HepG2 (cell line): ENCODE data around the gene CDKN1A. TPM values are rescaled to one million over a fixed set of nuclear protein-coding genes. Genes with fewer than 3 reads are reported as not detected.
A peak's percentile ranks its signal among the peaks of the same experiment; 100 is the strongest.

Experiments used
- DPF2 ChIP-seq: sonication (generic); formaldehyde crosslinking; IDR thresholded peaks from 2 replicates; pipeline ENCODE4 v1.4.0; 2020; ENCODE audit warnings: mild to moderate bottlenecking, low read depth, missing genetic modification reagents, borderline replicate concordance
- HMG20B ChIP-seq: conservative IDR thresholded peaks from 2 replicates; pipeline ENCODE4 v1.6.1; 2016; ENCODE audit warnings: missing genetic modification reagents, missing compliant biosample characterization
- JUN ChIP-seq: sonication (generic); formaldehyde crosslinking; IDR thresholded peaks from 2 replicates; pipeline ENCODE4 v1.4.0; 2020; ENCODE audit warnings: mild to moderate bottlenecking, missing genetic modification reagents
- MAF1 ChIP-seq: sonication (generic); formaldehyde crosslinking; IDR thresholded peaks from 2 replicates; pipeline ENCODE4 v1.5.0; 2020; ENCODE audit warnings: missing genetic modification reagents, borderline replicate concordance
- NFE2L1 ChIP-seq: sonication (generic); formaldehyde crosslinking; IDR thresholded peaks from 2 replicates; pipeline ENCODE4 v1.4.0; 2020; ENCODE audit warnings: missing genetic modification reagents, mild to moderate bottlenecking, borderline replicate concordance
- NR2F1 ChIP-seq, 2 experiments: fragments of 450-650 bp in 1 of 2; formaldehyde crosslinking in 1 of 2; IDR thresholded peaks; 2 replicates each; pipeline versions ENCODE4 v1.5.0 to v1.6.1; 2016 to 2020; ENCODE audit warnings: mild to moderate bottlenecking in 1 of 2, missing compliant biosample characterization in 1 of 2, missing genetic modification reagents in 1 of 2, moderate library complexity in 1 of 2
- ZNF382 ChIP-seq: sonication (generic); formaldehyde crosslinking; IDR thresholded peaks from 2 replicates; pipeline ENCODE4 v1.5.0; 2020; ENCODE audit warnings: missing genetic modification reagents, mild to moderate bottlenecking, borderline replicate concordance
- ZNF883 ChIP-seq: sonication (generic); formaldehyde crosslinking; IDR thresholded peaks from 2 replicates; pipeline ENCODE4 v1.5.1; 2020; ENCODE audit warnings: mild to moderate bottlenecking, missing genetic modification reagents; ENCODE audit errors: not compliant biosample characterization
- polyA plus RNA-seq, 8 experiments: library from polyadenylated mRNA; depleted of rRNA in 3 of 8; stranded (reverse) in 7 of 8; unstranded in 1 of 8; fragments of >200 nt; fragmentation: Illumina TruSeq in 4 of 8; extraction: Trizol in 4 of 8; gene quantifications; 2 replicates each; pipeline versions ENCODE4 v1.2.1 to v1.2.3, GENCODE V29; 2011 to 2016; ENCODE audit warnings: low read depth in 4 of 8, missing spikeins in 1 of 8, mixed read lengths in 1 of 8; ENCODE audit not compliant: insufficient read depth in 1 of 8
- total RNA-seq, 5 experiments: library from RNA; depleted of rRNA; stranded (reverse); fragments of >200 nt; fragmentation: Illumina TruSeq; extraction: Trizol; gene quantifications; 2 replicates each; pipeline ENCODE4 v1.2.3, GENCODE V29; 2016; ENCODE audit warnings: low read depth in 1 of 5
- TF ChIP-seq, protein P1 (sequence below): sonication (generic); formaldehyde crosslinking; IDR thresholded peaks from one replicate; pipeline ENCODE4 v1.5.1; 2020; ENCODE audit warnings: mild to moderate bottlenecking, missing genetic modification reagents; ENCODE audit errors: not compliant biosample characterization
- TF ChIP-seq, protein P2 (sequence below): sonication (generic); formaldehyde crosslinking; IDR thresholded peaks from 2 replicates; pipeline ENCODE4 v1.4.0; 2020; ENCODE audit warnings: missing genetic modification reagents, borderline replicate concordance
- TF ChIP-seq, protein P3 (sequence below): sonication (generic); formaldehyde crosslinking; IDR thresholded peaks from 2 replicates; pipeline ENCODE4 v1.4.0; 2020; ENCODE audit warnings: missing genetic modification reagents, mild to moderate bottlenecking, borderline replicate concordance

CDKN1A gene
- total and polyA plus RNA-seq, 2 of the 13 experiments (the other 11 are each of a cell fraction or from before 2014, with no cell fraction given): 60.7 to 92.1 TPM

DNA sequence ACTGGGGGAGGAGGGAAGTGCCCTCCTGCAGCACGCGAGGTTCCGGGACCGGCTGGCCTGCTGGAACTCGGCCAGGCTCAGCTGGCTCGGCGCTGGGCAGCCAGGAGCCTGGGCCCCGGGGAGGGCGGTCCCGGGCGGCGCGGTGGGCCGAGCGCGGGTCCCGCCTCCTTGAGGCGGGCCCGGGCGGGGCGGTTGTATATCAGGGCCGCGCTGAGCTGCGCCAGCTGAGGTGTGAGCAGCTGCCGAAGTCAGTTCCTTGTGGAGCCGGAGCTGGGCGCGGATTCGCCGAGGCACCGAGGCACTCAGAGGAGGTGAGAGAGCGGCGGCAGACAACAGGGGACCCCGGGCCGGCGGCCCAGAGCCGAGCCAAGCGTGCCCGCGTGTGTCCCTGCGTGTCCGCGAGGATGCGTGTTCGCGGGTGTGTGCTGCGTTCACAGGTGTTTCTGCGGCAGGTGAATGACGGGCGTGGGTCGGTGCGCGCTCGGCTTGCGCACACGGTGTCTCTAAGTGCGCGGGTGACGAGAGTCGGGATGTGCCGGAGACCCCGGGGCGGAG, at the start of gene CDKN1A (continued):
- TF ChIP-seq, protein P1, sequence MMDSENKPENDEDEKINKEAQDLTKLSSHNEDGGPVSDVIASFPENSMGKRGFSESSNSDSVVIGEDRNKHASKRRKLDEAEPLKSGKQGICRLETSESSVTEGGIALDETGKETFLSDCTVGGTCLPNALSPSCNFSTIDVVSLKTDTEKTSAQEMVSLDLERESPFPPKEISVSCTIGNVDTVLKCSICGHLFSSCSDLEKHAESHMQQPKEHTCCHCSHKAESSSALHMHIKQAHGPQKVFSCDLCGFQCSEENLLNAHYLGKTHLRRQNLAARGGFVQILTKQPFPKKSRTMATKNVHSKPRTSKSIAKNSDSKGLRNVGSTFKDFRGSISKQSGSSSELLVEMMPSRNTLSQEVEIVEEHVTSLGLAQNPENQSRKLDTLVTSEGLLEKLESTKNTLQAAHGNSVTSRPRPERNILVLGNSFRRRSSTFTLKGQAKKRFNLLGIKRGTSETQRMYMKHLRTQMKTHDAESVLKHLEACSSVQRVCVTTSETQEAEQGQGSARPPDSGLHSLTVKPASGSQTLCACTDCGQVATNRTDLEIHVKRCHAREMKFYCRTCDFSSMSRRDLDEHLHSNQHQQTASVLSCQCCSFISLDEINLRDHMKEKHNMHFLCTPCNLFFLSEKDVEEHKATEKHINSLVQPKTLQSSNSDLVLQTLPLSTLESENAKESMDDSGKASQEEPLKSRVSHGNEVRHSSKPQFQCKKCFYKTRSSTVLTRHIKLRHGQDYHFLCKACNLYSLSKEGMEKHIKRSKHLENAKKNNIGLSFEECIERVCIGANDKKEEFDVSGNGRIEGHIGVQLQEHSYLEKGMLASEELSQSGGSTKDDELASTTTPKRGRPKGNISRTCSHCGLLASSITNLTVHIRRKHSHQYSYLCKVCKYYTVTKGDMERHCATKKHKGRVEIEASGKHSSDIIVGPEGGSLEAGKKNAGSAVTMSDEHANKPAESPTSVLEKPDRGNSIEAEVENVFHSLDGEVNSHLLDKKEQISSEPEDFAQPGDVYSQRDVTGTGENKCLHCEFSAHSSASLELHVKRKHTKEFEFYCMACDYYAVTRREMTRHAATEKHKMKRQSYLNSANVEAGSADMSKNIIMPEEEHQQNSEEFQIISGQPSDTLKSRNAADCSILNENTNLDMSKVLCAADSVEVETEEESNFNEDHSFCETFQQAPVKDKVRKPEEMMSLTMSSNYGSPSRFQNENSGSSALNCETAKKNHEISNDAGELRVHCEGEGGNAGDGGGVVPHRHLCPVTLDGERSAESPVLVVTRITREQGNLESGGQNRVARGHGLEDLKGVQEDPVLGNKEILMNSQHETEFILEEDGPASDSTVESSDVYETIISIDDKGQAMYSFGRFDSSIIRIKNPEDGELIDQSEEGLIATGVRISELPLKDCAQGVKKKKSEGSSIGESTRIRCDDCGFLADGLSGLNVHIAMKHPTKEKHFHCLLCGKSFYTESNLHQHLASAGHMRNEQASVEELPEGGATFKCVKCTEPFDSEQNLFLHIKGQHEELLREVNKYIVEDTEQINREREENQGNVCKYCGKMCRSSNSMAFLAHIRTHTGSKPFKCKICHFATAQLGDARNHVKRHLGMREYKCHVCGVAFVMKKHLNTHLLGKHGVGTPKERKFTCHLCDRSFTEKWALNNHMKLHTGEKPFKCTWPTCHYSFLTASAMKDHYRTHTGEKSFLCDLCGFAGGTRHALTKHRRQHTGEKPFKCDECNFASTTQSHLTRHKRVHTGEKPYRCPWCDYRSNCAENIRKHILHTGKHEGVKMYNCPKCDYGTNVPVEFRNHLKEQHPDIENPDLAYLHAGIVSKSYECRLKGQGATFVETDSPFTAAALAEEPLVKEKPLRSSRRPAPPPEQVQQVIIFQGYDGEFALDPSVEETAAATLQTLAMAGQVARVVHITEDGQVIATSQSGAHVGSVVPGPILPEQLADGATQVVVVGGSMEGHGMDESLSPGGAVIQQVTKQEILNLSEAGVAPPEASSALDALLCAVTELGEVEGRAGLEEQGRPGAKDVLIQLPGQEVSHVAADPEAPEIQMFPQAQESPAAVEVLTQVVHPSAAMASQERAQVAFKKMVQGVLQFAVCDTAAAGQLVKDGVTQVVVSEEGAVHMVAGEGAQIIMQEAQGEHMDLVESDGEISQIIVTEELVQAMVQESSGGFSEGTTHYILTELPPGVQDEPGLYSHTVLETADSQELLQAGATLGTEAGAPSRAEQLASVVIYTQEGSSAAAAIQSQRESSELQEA (CRISPR knock-in tag): peak; percentile 60
- TF ChIP-seq NFE2L1 (CRISPR knock-in tag): no peak
- peak; percentile 26 for TF ChIP-seq MAF1 (CRISPR knock-in tag)
- TF ChIP-seq, protein P2, sequence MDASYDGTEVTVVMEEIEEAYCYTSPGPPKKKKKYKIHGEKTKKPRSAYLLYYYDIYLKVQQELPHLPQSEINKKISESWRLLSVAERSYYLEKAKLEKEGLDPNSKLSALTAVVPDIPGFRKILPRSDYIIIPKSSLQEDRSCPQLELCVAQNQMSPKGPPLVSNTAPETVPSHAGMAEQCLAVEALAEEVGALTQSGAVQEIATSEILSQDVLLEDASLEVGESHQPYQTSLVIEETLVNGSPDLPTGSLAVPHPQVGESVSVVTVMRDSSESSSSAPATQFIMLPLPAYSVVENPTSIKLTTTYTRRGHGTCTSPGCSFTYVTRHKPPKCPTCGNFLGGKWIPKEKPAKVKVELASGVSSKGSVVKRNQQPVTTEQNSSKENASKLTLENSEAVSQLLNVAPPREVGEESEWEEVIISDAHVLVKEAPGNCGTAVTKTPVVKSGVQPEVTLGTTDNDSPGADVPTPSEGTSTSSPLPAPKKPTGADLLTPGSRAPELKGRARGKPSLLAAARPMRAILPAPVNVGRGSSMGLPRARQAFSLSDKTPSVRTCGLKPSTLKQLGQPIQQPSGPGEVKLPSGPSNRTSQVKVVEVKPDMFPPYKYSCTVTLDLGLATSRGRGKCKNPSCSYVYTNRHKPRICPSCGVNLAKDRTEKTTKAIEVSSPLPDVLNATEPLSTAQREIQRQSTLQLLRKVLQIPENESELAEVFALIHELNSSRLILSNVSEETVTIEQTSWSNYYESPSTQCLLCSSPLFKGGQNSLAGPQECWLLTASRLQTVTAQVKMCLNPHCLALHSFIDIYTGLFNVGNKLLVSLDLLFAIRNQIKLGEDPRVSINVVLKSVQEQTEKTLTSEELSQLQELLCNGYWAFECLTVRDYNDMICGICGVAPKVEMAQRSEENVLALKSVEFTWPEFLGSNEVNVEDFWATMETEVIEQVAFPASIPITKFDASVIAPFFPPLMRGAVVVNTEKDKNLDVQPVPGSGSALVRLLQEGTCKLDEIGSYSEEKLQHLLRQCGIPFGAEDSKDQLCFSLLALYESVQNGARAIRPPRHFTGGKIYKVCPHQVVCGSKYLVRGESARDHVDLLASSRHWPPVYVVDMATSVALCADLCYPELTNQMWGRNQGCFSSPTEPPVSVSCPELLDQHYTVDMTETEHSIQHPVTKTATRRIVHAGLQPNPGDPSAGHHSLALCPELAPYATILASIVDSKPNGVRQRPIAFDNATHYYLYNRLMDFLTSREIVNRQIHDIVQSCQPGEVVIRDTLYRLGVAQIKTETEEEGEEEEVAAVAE: peak; percentile 85
- TF ChIP-seq NR2F1 (CRISPR knock-in tag; IDR thresholded peaks at IDR 0.05): 0 out of 4 replicates have a peak, but pooled peaks of 1 of the 2 experiments have one; percentile 4
- no peak; the same call in 1 of the 2 replicates for TF ChIP-seq HMG20B (CRISPR knock-in tag)
- peak; percentile 61 for TF ChIP-seq ZNF883 (CRISPR knock-in tag)
- TF ChIP-seq DPF2 (CRISPR knock-in tag): 0 out of 2 replicates have a peak, but pooled peaks have one; percentile 34
- no peak for TF ChIP-seq ZNF382 (CRISPR knock-in tag)
- TF ChIP-seq JUN (CRISPR knock-in tag): no peak
- TF ChIP-seq, protein P3, sequence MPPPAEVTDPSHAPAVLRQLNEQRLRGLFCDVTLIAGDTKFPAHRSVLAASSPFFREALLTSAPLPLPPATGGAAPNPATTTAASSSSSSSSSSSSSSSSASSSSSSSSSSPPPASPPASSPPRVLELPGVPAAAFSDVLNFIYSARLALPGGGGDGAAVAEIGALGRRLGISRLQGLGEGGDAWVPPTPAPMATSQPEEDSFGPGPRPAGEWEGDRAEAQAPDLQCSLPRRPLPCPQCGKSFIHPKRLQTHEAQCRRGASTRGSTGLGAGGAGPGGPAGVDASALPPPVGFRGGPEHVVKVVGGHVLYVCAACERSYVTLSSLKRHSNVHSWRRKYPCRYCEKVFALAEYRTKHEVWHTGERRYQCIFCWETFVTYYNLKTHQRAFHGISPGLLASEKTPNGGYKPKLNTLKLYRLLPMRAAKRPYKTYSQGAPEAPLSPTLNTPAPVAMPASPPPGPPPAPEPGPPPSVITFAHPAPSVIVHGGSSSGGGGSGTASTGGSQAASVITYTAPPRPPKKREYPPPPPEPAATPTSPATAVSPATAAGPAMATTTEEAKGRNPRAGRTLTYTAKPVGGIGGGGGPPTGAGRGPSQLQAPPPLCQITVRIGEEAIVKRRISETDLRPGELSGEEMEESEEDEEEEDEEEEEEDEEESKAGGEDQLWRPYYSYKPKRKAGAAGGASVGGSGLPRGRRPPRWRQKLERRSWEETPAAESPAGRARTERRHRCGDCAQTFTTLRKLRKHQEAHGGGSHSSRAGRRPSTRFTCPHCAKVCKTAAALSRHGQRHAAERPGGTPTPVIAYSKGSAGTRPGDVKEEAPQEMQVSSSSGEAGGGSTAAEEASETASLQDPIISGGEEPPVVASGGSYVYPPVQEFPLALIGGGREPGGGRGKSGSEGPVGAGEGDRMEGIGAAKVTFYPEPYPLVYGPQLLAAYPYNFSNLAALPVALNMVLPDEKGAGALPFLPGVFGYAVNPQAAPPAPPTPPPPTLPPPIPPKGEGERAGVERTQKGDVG (CRISPR knock-in tag): peak; percentile 94
